Left cardiac atrium (tissue), 2 donors: ENCODE measurements around the gene SCN10A. TPM values are rescaled to one million over a fixed set of nuclear protein-coding genes. Genes with fewer than 3 reads are reported as not detected.

Experiments
- total RNA-seq, 2 donors: library from RNA; stranded (reverse); fragmentation: NEBNext Ultra II Directional; extraction: Animal tissue kit (Norgen Biotek cat#: 25700); gene quantifications; one replicate each; pipeline ENCODE4 v1.2.1, GENCODE V29; 2021
- donor health status: DM: no; HTN: yes; CAD: no; lungs with severe emphysema.
- donor health status: DM: yes; HTN: yes; CAD: no.

The SCN10A gene
- total RNA-seq, 2 donors from 2014 or later, result 0.09 to 0.18 TPM

Other genes with a start within 250 kb of the SCN10A start
- 100 to 1,000 TPM; 115 to 191 TPM for gene SCN5A, start 166.5 kb downstream of the SCN10A start, total RNA-seq
- not detected for gene SCN11A, start 235.7 kb upstream of the SCN10A start, total RNA-seq
- gene WDR48, start 235.8 kb upstream of the SCN10A start, total RNA-seq, result 10 to 100 TPM; 21.4 to 26.7 TPM